ENCODE data around the gene CITED4.

GRCh38 chr1:40894455-40894854 is 32.3 kb upstream of the CITED4 start:
- TF ChIP-seq CTCF (IDR thresholded peaks at IDR 0.05) (no peak), POLR2A (IDR thresholded peaks at IDR 0.05) (no peak), POLR2AphosphoS5 (IDR thresholded peaks at IDR 0.05) (no peak)
